Measurements from ENCODE around the gene NUDT14.

Gene NUDT14

DNA sequence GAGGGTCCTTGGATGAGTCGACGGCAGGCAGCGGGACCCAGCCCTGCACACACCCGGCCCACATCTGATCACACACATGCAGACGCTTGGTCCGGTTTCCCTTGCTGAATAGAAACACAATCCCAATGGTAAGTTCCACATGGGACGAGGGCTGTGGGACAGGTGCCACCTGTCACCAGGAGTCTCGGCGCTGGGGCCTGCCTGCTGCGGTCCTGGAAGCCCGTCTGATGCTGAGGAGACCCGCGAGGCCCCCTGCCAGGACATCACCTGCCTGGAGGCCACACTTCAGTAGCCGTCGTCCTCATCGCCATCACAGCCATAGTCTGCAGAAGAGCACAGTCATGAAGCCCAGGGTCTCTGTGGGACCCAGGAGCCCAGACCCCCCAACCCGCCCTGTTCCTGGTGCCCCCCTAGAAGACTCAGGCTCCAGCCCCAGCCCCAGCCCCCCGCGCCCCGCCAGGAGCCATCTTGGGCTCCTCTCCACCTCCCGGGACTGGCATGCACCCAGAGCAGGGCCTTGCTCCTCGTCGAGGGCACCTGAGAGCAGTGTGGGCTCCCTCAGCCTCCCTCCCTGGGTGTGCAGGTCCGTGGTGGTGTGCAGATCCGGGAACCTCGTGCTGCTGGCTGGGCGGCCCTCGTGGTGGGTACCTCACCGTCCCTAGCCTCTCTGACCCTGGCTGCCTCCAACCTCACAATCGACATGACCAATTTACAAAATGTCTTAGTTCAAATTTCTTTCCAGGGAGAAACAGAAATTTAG, 29.3 kb upstream of the NUDT14 start:
- peaks cover 0 to 5% of the 10 kb centered on the region in 2 donors for H3K4me1 ChIP-seq (ENCODE audit: control insufficient read depth in 1 of 2, insufficient read depth in 2 of 2, low read length in 2 of 2)

GRCh38 chr14:105209646-105210045, 28.5 kb upstream of the NUDT14 start:
- Histone ChIP-seq H3K27me3 (ENCODE audit: low read depth, low read length) (no peaks in the 10 kb centered on the region), H3K4me3 (ENCODE audit: low read depth in 1 of 2, low read length in 2 of 2) (no peak overlapping the region), H3K9me3 (ENCODE audit: control insufficient read depth in 1 of 2, low read length in 2 of 2) (no peaks in the 10 kb centered on the region), H3K27ac (ENCODE audit: low read length) (no peak overlapping the region), H3K36me3 (ENCODE audit: control insufficient read depth in 1 of 2, insufficient read depth in 2 of 2, low read length in 2 of 2) (peaks cover 0 to 34% of the 10 kb centered on the region in 2 donors), H3K4me1 (ENCODE audit: control insufficient read depth in 1 of 2, insufficient read depth in 2 of 2, low read length in 2 of 2) (peaks cover 0 to 8% of the 10 kb centered on the region in 2 donors)

More for the DNA sequence above, 29.3 kb upstream of the NUDT14 start:
- H3K4me3 ChIP-seq (ENCODE audit: low read depth in 1 of 2, low read length in 2 of 2) = no peak overlapping the region
- H3K27me3 ChIP-seq (ENCODE audit: low read depth, low read length) = no peaks in the 10 kb centered on the region
- H3K27ac ChIP-seq (ENCODE audit: low read length) = no peak overlapping the region
- peaks cover 0 to 34% of the 10 kb centered on the region in 2 donors for H3K36me3 ChIP-seq (ENCODE audit: control insufficient read depth in 1 of 2, insufficient read depth in 2 of 2, low read length in 2 of 2)
- H3K9me3 ChIP-seq (ENCODE audit: control insufficient read depth in 1 of 2, low read length in 2 of 2) = no peaks in the 10 kb centered on the region

DNA sequence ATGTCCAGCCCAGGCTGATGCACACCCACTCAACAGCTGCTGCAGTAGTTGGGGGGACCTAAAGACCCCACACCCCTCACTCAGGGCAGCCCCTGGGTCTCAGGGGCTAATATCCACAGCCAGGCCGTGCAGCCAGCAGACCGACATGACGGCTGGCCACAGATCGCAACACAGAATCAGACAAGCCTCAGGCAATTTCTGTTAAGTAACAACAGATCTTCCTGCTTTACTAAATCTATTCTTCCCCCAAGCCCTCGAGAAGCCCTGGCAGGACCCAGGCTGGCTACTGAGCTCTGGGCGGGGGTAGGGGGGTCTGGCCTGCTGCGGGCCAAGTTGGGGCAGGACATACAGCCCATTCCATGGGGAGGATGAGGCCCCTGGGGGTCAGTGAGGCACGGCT, 28.0 kb upstream of the NUDT14 start:
- H3K9me3 ChIP-seq (ENCODE audit: control insufficient read depth in 1 of 2, low read length in 2 of 2) = no peaks in the 10 kb centered on the region
- no peaks in the 10 kb centered on the region for H3K27me3 ChIP-seq (ENCODE audit: low read depth, low read length)
- H3K36me3 ChIP-seq (ENCODE audit: control insufficient read depth in 1 of 2, insufficient read depth in 2 of 2, low read length in 2 of 2) = peaks cover 0 to 34% of the 10 kb centered on the region in 2 donors
- no peak overlapping the region for H3K4me3 ChIP-seq (ENCODE audit: low read depth in 1 of 2, low read length in 2 of 2)
- no peak overlapping the region for H3K27ac ChIP-seq (ENCODE audit: low read length)
- H3K4me1 ChIP-seq (ENCODE audit: control insufficient read depth in 1 of 2, insufficient read depth in 2 of 2, low read length in 2 of 2) = peaks cover 0 to 8% of the 10 kb centered on the region in 2 donors

- Histone ChIP-seq H3K9me3 (ENCODE audit: control insufficient read depth in 1 of 2, low read length in 2 of 2) (no peaks in the 10 kb centered on the region), H3K4me3 (ENCODE audit: low read depth in 1 of 2, low read length in 2 of 2) (no peak overlapping the region), H3K4me1 (ENCODE audit: control insufficient read depth in 1 of 2, insufficient read depth in 2 of 2, low read length in 2 of 2) (peaks cover 0 to 8% of the 10 kb centered on the region in 2 donors), H3K27ac (ENCODE audit: low read length) (no peak overlapping the region), H3K27me3 (ENCODE audit: low read depth, low read length) (no peaks in the 10 kb centered on the region), H3K36me3 (ENCODE audit: control insufficient read depth in 1 of 2, insufficient read depth in 2 of 2, low read length in 2 of 2) (peaks cover 0 to 34% of the 10 kb centered on the region in 2 donors)
Measured at GRCh38 chr14:105208738-105209075, 27.6 kb upstream of the NUDT14 start.

DNA sequence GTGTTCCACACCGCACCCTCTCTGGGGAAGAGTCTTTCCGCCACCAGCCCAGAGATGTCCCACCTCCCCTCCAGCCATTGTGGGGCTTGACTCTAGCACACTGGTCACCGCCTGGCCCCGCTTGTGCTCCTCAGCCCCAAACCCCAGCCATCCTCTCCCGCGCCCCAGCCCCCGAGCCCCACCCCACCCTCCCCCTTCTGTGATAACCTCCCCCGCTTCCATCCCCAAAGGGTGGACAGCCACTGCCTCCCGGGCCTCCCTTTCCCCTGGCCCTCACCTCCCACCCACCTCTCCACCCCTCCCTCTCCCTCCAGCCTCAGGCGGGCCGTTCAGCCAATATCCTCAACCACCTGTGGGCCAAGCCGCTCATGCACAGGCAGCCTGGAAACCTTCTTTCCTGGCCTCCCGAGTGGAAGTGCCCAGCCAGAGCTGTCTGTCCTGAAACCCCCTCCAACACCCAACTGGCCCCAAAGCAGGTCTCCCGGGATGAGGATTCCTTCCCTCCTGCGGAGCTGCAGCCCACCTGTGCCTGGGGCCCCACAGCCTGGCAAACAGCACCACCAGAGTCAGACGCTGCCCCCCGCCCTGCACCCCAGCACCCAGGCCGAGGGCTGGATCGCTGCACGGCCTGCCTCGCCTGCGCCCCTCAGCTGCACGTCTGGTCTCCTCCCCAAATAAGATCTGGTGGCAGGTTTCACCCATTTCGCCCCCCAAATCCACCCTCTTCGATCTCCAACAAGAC, 27.1 kb upstream of the NUDT14 start:
- Histone ChIP-seq H3K4me3 (ENCODE audit: low read depth in 1 of 2, low read length in 2 of 2) (no peak overlapping the region), H3K9me3 (ENCODE audit: control insufficient read depth in 1 of 2, low read length in 2 of 2) (no peaks in the 10 kb centered on the region), H3K27ac (ENCODE audit: low read length) (no peak overlapping the region), H3K4me1 (ENCODE audit: control insufficient read depth in 1 of 2, insufficient read depth in 2 of 2, low read length in 2 of 2) (peaks cover 0 to 10% of the 10 kb centered on the region in 2 donors), H3K27me3 (ENCODE audit: low read depth, low read length) (no peaks in the 10 kb centered on the region), H3K36me3 (ENCODE audit: control insufficient read depth in 1 of 2, insufficient read depth in 2 of 2, low read length in 2 of 2) (peaks cover 0 to 31% of the 10 kb centered on the region in 2 donors)

DNA sequence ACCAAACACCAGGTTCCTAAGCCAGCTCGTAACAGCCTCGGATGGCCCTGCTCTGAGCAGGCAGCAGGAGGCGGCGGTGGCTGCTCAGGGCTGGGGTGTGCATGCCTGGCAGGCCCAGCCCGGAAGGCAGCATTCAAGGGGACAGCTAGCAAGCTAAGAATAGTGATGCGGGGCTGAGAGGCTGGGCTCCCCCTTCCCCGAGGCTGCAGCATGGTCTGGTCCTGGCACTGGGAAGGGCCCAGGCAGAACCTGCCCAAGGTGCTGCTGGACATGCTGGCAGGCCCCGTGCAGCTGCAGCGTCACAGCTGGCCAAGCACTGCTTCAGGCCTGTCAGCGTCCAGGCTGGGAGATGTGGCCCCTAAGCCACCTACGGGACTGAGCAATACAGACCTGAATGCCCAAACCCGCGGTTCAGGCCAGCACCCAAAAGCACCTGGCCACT, 26.4 kb upstream of the NUDT14 start:
- H3K9me3 ChIP-seq (ENCODE audit: control insufficient read depth in 1 of 2, low read length in 2 of 2) = no peaks in the 10 kb centered on the region
- H3K4me1 ChIP-seq (ENCODE audit: control insufficient read depth in 1 of 2, insufficient read depth in 2 of 2, low read length in 2 of 2) = peaks cover 0 to 15% of the 10 kb centered on the region in 2 donors
- H3K27ac ChIP-seq (ENCODE audit: low read length) = no peak overlapping the region

GRCh38 chr14:105206873-105207272, 25.8 kb upstream of the NUDT14 start:
- Histone ChIP-seq H3K27me3 (ENCODE audit: low read depth, low read length) (no peaks in the 10 kb centered on the region), H3K9me3 (ENCODE audit: control insufficient read depth in 1 of 2, low read length in 2 of 2) (no peaks in the 10 kb centered on the region), H3K4me3 (ENCODE audit: low read depth in 1 of 2, low read length in 2 of 2) (no peak overlapping the region), H3K27ac (ENCODE audit: low read length) (no peak overlapping the region), H3K36me3 (ENCODE audit: control insufficient read depth in 1 of 2, insufficient read depth in 2 of 2, low read length in 2 of 2) (peaks cover 0 to 20% of the 10 kb centered on the region in 2 donors), H3K4me1 (ENCODE audit: control insufficient read depth in 1 of 2, insufficient read depth in 2 of 2, low read length in 2 of 2) (peaks cover 0 to 15% of the 10 kb centered on the region in 2 donors)

More for the DNA sequence above, 26.4 kb upstream of the NUDT14 start:
- H3K27me3 ChIP-seq (ENCODE audit: low read depth, low read length) = no peaks in the 10 kb centered on the region
- peaks cover 0 to 24% of the 10 kb centered on the region in 2 donors for H3K36me3 ChIP-seq (ENCODE audit: control insufficient read depth in 1 of 2, insufficient read depth in 2 of 2, low read length in 2 of 2)
- H3K4me3 ChIP-seq (ENCODE audit: low read depth in 1 of 2, low read length in 2 of 2) = no peak overlapping the region

DNA sequence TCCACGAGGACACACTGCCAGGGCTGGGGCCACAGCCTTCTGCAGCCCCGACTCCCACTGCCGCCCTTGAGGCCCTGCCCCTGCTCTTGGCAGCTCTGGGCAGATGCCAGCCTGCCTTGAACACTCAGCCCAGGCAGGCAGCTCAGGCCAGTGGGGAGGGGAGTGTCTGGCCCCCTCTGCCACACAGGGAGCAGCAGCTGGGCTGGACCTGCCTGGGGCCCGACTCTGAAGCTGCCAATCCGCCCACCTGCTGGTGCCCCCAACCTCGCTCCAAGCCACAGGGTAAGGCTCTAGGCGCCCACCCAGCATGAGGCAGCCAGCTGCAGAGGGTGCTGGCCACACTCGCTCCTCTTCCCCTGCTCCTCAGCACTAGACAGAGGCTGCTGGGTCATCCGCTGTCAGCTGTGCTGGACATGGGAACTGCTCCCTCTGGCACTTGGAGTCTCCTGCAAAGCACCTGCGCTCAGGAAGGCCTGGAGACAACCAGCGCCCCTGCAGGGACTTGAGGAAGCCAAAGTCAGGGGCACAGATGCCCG, 24.6 kb upstream of the NUDT14 start:
- Histone ChIP-seq H3K36me3 (ENCODE audit: control insufficient read depth in 1 of 2, insufficient read depth in 2 of 2, low read length in 2 of 2) (peaks cover 0 to 16% of the 10 kb centered on the region in 2 donors), H3K9me3 (ENCODE audit: control insufficient read depth in 1 of 2, low read length in 2 of 2) (no peaks in the 10 kb centered on the region), H3K4me1 (ENCODE audit: control insufficient read depth in 1 of 2, insufficient read depth in 2 of 2, low read length in 2 of 2) (peaks cover 0 to 21% of the 10 kb centered on the region in 2 donors), H3K27ac (ENCODE audit: low read length) (no peak overlapping the region), H3K4me3 (ENCODE audit: low read depth in 1 of 2, low read length in 2 of 2) (no peak overlapping the region), H3K27me3 (ENCODE audit: low read depth, low read length) (no peaks in the 10 kb centered on the region)

GRCh38 chr14:105204931-105205672, 24.0 kb upstream of the NUDT14 start:
- H3K36me3 ChIP-seq (ENCODE audit: control insufficient read depth in 1 of 2, insufficient read depth in 2 of 2, low read length in 2 of 2) = peaks cover 0 to 11% of the 10 kb centered on the region in 2 donors
- no peak overlapping the region for H3K4me3 ChIP-seq (ENCODE audit: low read depth in 1 of 2, low read length in 2 of 2)
- peaks cover 5% of the 10 kb centered on the region for H3K27me3 ChIP-seq (ENCODE audit: low read depth, low read length)
- no peaks in the 10 kb centered on the region for H3K9me3 ChIP-seq (ENCODE audit: control insufficient read depth in 1 of 2, low read length in 2 of 2)
- no peak overlapping the region for H3K27ac ChIP-seq (ENCODE audit: low read length)
- peaks cover 0 to 21% of the 10 kb centered on the region in 2 donors for H3K4me1 ChIP-seq (ENCODE audit: control insufficient read depth in 1 of 2, insufficient read depth in 2 of 2, low read length in 2 of 2)

GRCh38 chr14:105204206-105204930, 23.3 kb upstream of the NUDT14 start:
- Histone ChIP-seq H3K4me1 (ENCODE audit: control insufficient read depth in 1 of 2, insufficient read depth in 2 of 2, low read length in 2 of 2) (peaks cover 0 to 21% of the 10 kb centered on the region in 2 donors), H3K27me3 (ENCODE audit: low read depth, low read length) (peaks cover 6% of the 10 kb centered on the region), H3K4me3 (ENCODE audit: low read depth in 1 of 2, low read length in 2 of 2) (no peak overlapping the region), H3K36me3 (ENCODE audit: control insufficient read depth in 1 of 2, insufficient read depth in 2 of 2, low read length in 2 of 2) (peaks cover 0 to 3% of the 10 kb centered on the region in 2 donors), H3K27ac (ENCODE audit: low read length) (no peak overlapping the region), H3K9me3 (ENCODE audit: control insufficient read depth in 1 of 2, low read length in 2 of 2) (no peaks in the 10 kb centered on the region)
